B cell (primary cell): ENCODE results near the gene HTR4. TPM values are rescaled to one million over a fixed set of nuclear protein-coding genes. Genes with fewer than 3 reads are reported as not detected.

ENCODE experiments used
- ATAC-seq: fragments of 200-7000 bp; cut with Tn5 transposase; one replicate; pipeline ENCODE4 v1.10.0; 2021; ENCODE audit warnings: low read depth, mild to moderate bottlenecking, moderate number of reproducible peaks, moderate library complexity
- CTCF ChIA-PET: fragments of 350-600 bp; sonication (Branson Sonifier 250); formaldehyde crosslinking; loops from one replicate; lab custom pipeline; 2021; ENCODE audit warnings: antibody characterized with exemption, inconsistent platforms; lab: Charles Lee
- POLR2A ChIA-PET: fragments of 350-600 bp; sonication (Branson Sonifier 250); formaldehyde crosslinking; loops from one replicate; lab custom pipeline; 2021; ENCODE audit warnings: antibody characterized with exemption; lab: Charles Lee
- DNase-seq: peaks from one replicate; pipeline ENCODE4 v3.0.0; 2013
- H2AFZ ChIP-seq: 2 replicates; pipeline ENCODE4 v1.6.1; 2012; ENCODE audit warnings: mild to moderate bottlenecking, low read depth, low read length; ENCODE audit not compliant: insufficient read depth, poor library complexity, severe bottlenecking
- H3K27ac ChIP-seq, 2 donors: 1 replicate in 1 of 2; 2 replicates in 1 of 2; pipeline ENCODE4 v1.5.1; 2012 to 2013; ENCODE audit warnings: low read length in 2 of 2, mild to moderate bottlenecking in 2 of 2, moderate library complexity in 1 of 2
- H3K27me3 ChIP-seq, 4 experiments: fragments of 200-600 bp in 1 of 4; sonication (generic) in 1 of 4; replicated peaks in 1 of 4; 1 replicate in 2 of 4; 2 replicates in 2 of 4; pipeline versions ENCODE4 v1.6.1 to v1.7.0; 2013 to 2016; ENCODE audit warnings: low read length in 3 of 4, mild to moderate bottlenecking in 2 of 4, mixed read lengths in 1 of 4, moderate library complexity in 1 of 4; ENCODE audit not compliant: insufficient read depth in 4 of 4, control insufficient read depth in 3 of 4; ENCODE audit errors: control extremely low read depth in 1 of 4
- H3K36me3 ChIP-seq, 2 experiments: replicated peaks in 1 of 2; 1 replicate in 1 of 2; 2 replicates in 1 of 2; pipeline versions ENCODE4 v1.6.1 to v1.7.1; 2013; ENCODE audit warnings: low read length in 1 of 2; ENCODE audit not compliant: insufficient read depth in 2 of 2, control insufficient read depth in 1 of 2; ENCODE audit errors: control extremely low read depth in 1 of 2, extremely low read depth in 1 of 2
- H3K4me1 ChIP-seq, 2 donors: fragments of 200-600 bp in 1 of 2; sonication (generic) in 1 of 2; 1 replicate in 1 of 2; 2 replicates in 1 of 2; pipeline versions ENCODE4 v1.5.1 to v1.6.1; 2013 to 2017; ENCODE audit warnings: low read length in 2 of 2; ENCODE audit not compliant: control insufficient read depth in 2 of 2, insufficient read depth in 2 of 2
- H3K4me2 ChIP-seq: replicated peaks from 2 replicates; pipeline ENCODE3; 2012; ENCODE audit warnings: mild to moderate bottlenecking, low read depth, low read length; ENCODE audit not compliant: poor library complexity, severe bottlenecking
- H3K4me3 ChIP-seq, 5 experiments: fragments of 200-600 bp in 1 of 5; sonication (generic) in 1 of 5; 1 replicate in 3 of 5; 2 replicates in 2 of 5; pipeline versions ENCODE4 v1.5.1 to v1.7.0; 2011 to 2016; ENCODE audit warnings: low read length in 4 of 5, mild to moderate bottlenecking in 4 of 5, low read depth in 2 of 5, control low read depth in 1 of 5, moderate library complexity in 1 of 5; ENCODE audit not compliant: insufficient read depth in 1 of 5; ENCODE audit errors: control extremely low read depth in 1 of 5, extremely low read depth in 1 of 5
- H3K79me2 ChIP-seq: fragments of 200-600 bp; sonication (generic); one replicate; pipeline ENCODE4 v1.6.0; 2016; ENCODE audit warnings: low read length; ENCODE audit not compliant: control insufficient read depth, insufficient read depth
- H3K9ac ChIP-seq: fragments of 200-600 bp; sonication (generic); 2 replicates; pipeline ENCODE4 v1.6.1; 2017; ENCODE audit warnings: mild to moderate bottlenecking, low read length, moderate library complexity
- H3K9me3 ChIP-seq, 3 donors: one replicate each; pipeline versions ENCODE4 v1.6.1 to v1.7.1; 2013; ENCODE audit warnings: low read length in 2 of 3; ENCODE audit not compliant: control insufficient read depth in 2 of 3, insufficient read depth in 1 of 3; ENCODE audit errors: control extremely low read depth in 1 of 3
- H4K20me1 ChIP-seq: 2 replicates; pipeline ENCODE4 v1.6.0; 2012; ENCODE audit warnings: mild to moderate bottlenecking, low read length; ENCODE audit not compliant: insufficient read depth, control insufficient read depth, poor library complexity, severe bottlenecking
- H3K27ac Mint-ChIP-seq: one replicate; pipeline ENCODE4 v1.8.0; 2021; ENCODE audit warnings: mixed read lengths
- H3K27me3 Mint-ChIP-seq: one replicate; pipeline ENCODE4 v1.8.0; 2021; ENCODE audit warnings: mixed read lengths
- H3K4me1 Mint-ChIP-seq: one replicate; pipeline ENCODE4 v1.8.0; 2021; ENCODE audit warnings: mixed read lengths
- H3K4me3 Mint-ChIP-seq: one replicate; pipeline ENCODE4 v1.8.0; 2021; ENCODE audit warnings: mixed read lengths
- H3K9me3 Mint-ChIP-seq: one replicate; pipeline ENCODE4 v1.8.0; 2022; ENCODE audit warnings: mixed read lengths; ENCODE audit not compliant: insufficient read depth
- EZH2 ChIP-seq: IDR thresholded peaks from 2 replicates; pipeline ENCODE4 v1.6.1; 2012; ENCODE audit warnings: borderline replicate concordance, low read depth, mild to moderate bottlenecking, moderate library complexity, low read length; ENCODE audit not compliant: insufficient read depth, poor library complexity, severe bottlenecking
- WGBS: methylation state at CpG from one replicate; pipeline ENCODE4 v1.1.5; 2013; ENCODE audit warnings: missing lambda C conversion rate; ENCODE audit not compliant: insufficient coverage; 5-methylcytosine and 5-hydroxymethylcytosine counted together
- intact Hi-C: fragments of 100-400 bp; cut with micrococcal nuclease; formaldehyde crosslinking; loops from one replicate; pipeline ENCODE4 v1.10.0; 2022
- polyA plus RNA-seq: library from polyadenylated mRNA; depleted of rRNA; stranded (reverse); fragments of >200 nt; gene quantifications from 2 replicates; pipeline ENCODE4 v1.2.3, GENCODE V29; 2012
- total RNA-seq, 2 donors: library from RNA; stranded (reverse); fragments of 120-200 nt in 1 of 2; gene quantifications; 1 replicate in 1 of 2; 2 replicates in 1 of 2; pipeline versions ENCODE4 v1.2.3 to v1.2.4, GENCODE V29; 2013 to 2022
- TF ChIP-seq, protein P1 (sequence below): fragments of 200-600 bp; IDR thresholded peaks from one replicate; pipeline ENCODE4 v1.8.0; 2022; ENCODE audit warnings: antibody characterized with exemption, mild to moderate bottlenecking

HTR4 gene
- total and polyA plus RNA-seq, 2 donors (not counting 1 experiment from before 2014, with no cell fraction given): not detected

DNA sequence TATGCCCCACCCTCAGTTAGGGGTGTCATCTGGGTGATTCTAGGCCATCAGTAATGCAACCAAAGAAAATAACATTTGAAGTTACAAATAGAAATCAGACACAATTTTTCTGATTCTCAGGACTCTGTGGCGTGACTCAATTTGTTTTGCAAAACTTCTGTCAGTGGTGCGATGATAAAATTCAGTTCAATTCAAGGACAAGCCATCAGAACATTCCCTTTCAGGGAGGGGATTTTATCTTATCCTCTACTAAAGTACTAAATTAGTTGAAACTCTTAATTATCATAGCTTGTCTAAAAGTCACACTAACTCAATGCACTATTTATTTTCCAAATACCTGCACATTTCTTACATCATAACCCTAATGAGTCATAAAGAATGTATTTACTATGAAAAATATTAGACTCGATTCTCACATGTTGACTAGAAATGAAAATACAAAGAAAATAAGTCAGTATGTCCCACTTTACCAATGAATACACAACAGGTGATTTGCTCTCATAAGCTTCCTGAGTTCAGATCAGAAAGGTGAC lies 28.2 kb downstream of the HTR4 start:
- no peaks in the 10 kb centered on the region for H3K9me3 Mint-ChIP-seq
- no peak overlapping the region for H3K27ac Mint-ChIP-seq
- POLR2A ChIA-PET: no interaction called here
- no peaks in the 10 kb centered on the region for H3K79me2 ChIP-seq
- H3K4me1 ChIP-seq: no peaks in the 10 kb centered on the region
- intact Hi-C loops: no loop called here
- peaks cover 8% of the 10 kb centered on the region for H3K27me3 Mint-ChIP-seq
- no peak for ATAC-seq
- H3K4me3 Mint-ChIP-seq: no peak overlapping the region
- TF ChIP-seq, protein P1, sequence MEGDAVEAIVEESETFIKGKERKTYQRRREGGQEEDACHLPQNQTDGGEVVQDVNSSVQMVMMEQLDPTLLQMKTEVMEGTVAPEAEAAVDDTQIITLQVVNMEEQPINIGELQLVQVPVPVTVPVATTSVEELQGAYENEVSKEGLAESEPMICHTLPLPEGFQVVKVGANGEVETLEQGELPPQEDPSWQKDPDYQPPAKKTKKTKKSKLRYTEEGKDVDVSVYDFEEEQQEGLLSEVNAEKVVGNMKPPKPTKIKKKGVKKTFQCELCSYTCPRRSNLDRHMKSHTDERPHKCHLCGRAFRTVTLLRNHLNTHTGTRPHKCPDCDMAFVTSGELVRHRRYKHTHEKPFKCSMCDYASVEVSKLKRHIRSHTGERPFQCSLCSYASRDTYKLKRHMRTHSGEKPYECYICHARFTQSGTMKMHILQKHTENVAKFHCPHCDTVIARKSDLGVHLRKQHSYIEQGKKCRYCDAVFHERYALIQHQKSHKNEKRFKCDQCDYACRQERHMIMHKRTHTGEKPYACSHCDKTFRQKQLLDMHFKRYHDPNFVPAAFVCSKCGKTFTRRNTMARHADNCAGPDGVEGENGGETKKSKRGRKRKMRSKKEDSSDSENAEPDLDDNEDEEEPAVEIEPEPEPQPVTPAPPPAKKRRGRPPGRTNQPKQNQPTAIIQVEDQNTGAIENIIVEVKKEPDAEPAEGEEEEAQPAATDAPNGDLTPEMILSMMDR: no peak
- no peak for TF ChIP-seq EZH2
- H3K27me3 ChIP-seq: peaks cover 0 to 5% (median 0%) of the 10 kb centered on the region in 4 experiments
- H3K4me3 ChIP-seq: no peak overlapping the region
- H2AFZ ChIP-seq: no peak overlapping the region
- H3K4me1 Mint-ChIP-seq: no peaks in the 10 kb centered on the region
- no peaks in the 10 kb centered on the region for H4K20me1 ChIP-seq
- no peaks in the 10 kb centered on the region for H3K36me3 ChIP-seq
- no peak for DNase-seq
- no peak overlapping the region for H3K27ac ChIP-seq
- no peak overlapping the region for H3K9ac ChIP-seq
- no peak overlapping the region for H3K4me2 ChIP-seq
- CTCF ChIA-PET: no interaction called here
- WGBS: 67% methylated on average over 1 of the region's 3 CpGs
- H3K9me3 ChIP-seq: no peaks in the 10 kb centered on the region

GRCh38 chr5:148625250-148625649 lies 29.1 kb downstream of the HTR4 start:
- no peaks in the 10 kb centered on the region for H3K36me3 ChIP-seq
- H3K27ac Mint-ChIP-seq: no peak overlapping the region
- no peaks in the 10 kb centered on the region for H3K4me1 Mint-ChIP-seq
- H3K27ac ChIP-seq: no peak overlapping the region
- H3K9me3 ChIP-seq: no peaks in the 10 kb centered on the region
- 93% methylated on average over 2 of the region's 2 CpGs for WGBS
- POLR2A ChIA-PET: no interaction called here
- intact Hi-C loops: no loop called here
- H3K4me3 ChIP-seq: no peak overlapping the region
- H3K27me3 ChIP-seq: peaks cover 0 to 5% (median 0%) of the 10 kb centered on the region in 4 experiments
- ATAC-seq: no peak
- no peak overlapping the region for H2AFZ ChIP-seq
- H3K9me3 Mint-ChIP-seq: no peaks in the 10 kb centered on the region
- DNase-seq: no peak
- H3K79me2 ChIP-seq: no peaks in the 10 kb centered on the region
- TF ChIP-seq, protein P1: no peak
- TF ChIP-seq EZH2: no peak
- no peaks in the 10 kb centered on the region for H3K4me1 ChIP-seq
- H4K20me1 ChIP-seq: no peaks in the 10 kb centered on the region
- no peak overlapping the region for H3K9ac ChIP-seq
- peaks cover 11% of the 10 kb centered on the region for H3K27me3 Mint-ChIP-seq
- CTCF ChIA-PET: no interaction called here
- H3K4me3 Mint-ChIP-seq: no peak overlapping the region
- no peak overlapping the region for H3K4me2 ChIP-seq
